Testis (tissue), 2 donors: Measurements from ENCODE around the gene ZIC2.

Experiments
- POLR2A ChIP-seq: fragments of 450-650 bp; IDR thresholded peaks from one replicate; pipeline ENCODE4 v1.6.1; 2017; ENCODE audit warnings: antibody characterized with exemption, mild to moderate bottlenecking, moderate library complexity
- TF ChIP-seq, protein P1 (sequence below), 3 experiments: fragments of 450-650 bp in 2 of 3; fragments of 200-600 bp in 1 of 3; sonication (generic) in 1 of 3; IDR thresholded peaks; one replicate each; pipeline ENCODE4 v1.5.1; 2016 to 2019; ENCODE audit warnings: antibody characterized with exemption in 3 of 3, mild to moderate bottlenecking in 2 of 3, moderate library complexity in 1 of 3

DNA sequence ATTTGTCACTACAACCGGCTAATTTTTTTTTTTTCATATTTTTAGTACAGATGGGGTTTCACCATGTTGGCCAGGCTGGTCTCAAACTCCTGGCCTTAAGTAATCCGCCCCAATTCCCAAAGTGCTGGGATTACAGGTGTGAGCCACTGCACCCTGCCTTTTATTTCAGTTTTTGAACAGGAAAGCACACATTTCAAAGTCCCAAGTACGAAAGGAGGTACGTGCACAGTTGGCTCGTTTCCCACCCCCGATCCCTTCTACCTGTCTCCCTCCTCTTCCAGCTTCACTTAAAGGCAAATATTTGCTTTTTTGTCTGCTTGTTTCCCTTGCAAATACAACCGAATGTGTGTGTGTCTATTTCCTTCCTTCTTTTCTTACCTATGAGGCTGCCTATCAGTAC lies 40.5 kb upstream of the ZIC2 start:
- TF ChIP-seq, protein P1, sequence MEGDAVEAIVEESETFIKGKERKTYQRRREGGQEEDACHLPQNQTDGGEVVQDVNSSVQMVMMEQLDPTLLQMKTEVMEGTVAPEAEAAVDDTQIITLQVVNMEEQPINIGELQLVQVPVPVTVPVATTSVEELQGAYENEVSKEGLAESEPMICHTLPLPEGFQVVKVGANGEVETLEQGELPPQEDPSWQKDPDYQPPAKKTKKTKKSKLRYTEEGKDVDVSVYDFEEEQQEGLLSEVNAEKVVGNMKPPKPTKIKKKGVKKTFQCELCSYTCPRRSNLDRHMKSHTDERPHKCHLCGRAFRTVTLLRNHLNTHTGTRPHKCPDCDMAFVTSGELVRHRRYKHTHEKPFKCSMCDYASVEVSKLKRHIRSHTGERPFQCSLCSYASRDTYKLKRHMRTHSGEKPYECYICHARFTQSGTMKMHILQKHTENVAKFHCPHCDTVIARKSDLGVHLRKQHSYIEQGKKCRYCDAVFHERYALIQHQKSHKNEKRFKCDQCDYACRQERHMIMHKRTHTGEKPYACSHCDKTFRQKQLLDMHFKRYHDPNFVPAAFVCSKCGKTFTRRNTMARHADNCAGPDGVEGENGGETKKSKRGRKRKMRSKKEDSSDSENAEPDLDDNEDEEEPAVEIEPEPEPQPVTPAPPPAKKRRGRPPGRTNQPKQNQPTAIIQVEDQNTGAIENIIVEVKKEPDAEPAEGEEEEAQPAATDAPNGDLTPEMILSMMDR (IDR thresholded peaks at IDR 0.05), result no peak
- TF ChIP-seq POLR2A, result no peak
